22Rv1 (cell line): Measurements from ENCODE around the gene MBD6.
"Not testable (repeated sequence)": the region's sequence is repeated elsewhere in the genome, so short reads cannot be mapped to it uniquely, and the experiment has no call there.

Source experiments
- CTCF ChIP-seq: fragments of 450-650 bp; IDR thresholded peaks from 2 replicates; pipeline ENCODE4 v1.5.1; 2017; ENCODE audit warnings: mild to moderate bottlenecking
- ZFX ChIP-seq: fragments of 450-650 bp; IDR thresholded peaks from 2 replicates; pipeline ENCODE4 v1.6.1; 2017; ENCODE audit warnings: antibody characterized with exemption, borderline replicate concordance

- TF ChIP-seq CTCF, ZFX: not testable (repeated sequence)
Observed at GRCh38 chr12:57513677-57514076, 8.9 kb upstream of the MBD6 start.
